ENCODE measurements around the gene MYPN.
"Not testable (repeated sequence)": the region's sequence is repeated elsewhere in the genome, so short reads cannot be mapped to it uniquely, and the experiment has no call there.

MYPN gene, protein sequence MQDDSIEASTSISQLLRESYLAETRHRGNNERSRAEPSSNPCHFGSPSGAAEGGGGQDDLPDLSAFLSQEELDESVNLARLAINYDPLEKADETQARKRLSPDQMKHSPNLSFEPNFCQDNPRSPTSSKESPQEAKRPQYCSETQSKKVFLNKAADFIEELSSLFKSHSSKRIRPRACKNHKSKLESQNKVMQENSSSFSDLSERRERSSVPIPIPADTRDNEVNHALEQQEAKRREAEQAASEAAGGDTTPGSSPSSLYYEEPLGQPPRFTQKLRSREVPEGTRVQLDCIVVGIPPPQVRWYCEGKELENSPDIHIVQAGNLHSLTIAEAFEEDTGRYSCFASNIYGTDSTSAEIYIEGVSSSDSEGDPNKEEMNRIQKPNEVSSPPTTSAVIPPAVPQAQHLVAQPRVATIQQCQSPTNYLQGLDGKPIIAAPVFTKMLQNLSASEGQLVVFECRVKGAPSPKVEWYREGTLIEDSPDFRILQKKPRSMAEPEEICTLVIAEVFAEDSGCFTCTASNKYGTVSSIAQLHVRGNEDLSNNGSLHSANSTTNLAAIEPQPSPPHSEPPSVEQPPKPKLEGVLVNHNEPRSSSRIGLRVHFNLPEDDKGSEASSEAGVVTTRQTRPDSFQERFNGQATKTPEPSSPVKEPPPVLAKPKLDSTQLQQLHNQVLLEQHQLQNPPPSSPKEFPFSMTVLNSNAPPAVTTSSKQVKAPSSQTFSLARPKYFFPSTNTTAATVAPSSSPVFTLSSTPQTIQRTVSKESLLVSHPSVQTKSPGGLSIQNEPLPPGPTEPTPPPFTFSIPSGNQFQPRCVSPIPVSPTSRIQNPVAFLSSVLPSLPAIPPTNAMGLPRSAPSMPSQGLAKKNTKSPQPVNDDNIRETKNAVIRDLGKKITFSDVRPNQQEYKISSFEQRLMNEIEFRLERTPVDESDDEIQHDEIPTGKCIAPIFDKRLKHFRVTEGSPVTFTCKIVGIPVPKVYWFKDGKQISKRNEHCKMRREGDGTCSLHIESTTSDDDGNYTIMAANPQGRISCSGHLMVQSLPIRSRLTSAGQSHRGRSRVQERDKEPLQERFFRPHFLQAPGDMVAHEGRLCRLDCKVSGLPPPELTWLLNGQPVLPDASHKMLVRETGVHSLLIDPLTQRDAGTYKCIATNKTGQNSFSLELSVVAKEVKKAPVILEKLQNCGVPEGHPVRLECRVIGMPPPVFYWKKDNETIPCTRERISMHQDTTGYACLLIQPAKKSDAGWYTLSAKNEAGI (N-terminal part only)

DNA sequence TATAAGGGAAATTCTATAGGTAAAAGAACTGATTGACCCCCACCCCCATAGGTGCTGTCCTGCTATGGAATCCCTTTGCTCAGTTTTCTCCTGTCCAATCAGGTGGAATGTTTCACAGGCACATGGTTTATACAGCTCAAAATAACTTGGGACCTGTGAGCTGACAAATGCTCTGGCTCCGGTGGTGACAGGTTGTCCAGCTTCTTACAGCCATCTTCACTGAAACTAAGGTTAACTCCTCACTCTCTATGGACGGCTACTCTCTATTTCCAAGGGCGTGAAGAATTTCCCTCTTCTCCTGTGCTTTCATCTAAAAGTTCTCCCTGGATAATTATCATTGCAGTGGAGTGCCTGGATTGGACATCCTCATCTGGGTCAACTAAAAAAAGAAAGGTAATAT, at the start of gene MYPN:
Gene MYPN (plus strand): TSS at position 158 of the 400 bp plus-strand sequence. CDS start 11,951 bp downstream, outside the sequence.
- DNase-seq (ENCODE audit: low spot score): no peak

DNA sequence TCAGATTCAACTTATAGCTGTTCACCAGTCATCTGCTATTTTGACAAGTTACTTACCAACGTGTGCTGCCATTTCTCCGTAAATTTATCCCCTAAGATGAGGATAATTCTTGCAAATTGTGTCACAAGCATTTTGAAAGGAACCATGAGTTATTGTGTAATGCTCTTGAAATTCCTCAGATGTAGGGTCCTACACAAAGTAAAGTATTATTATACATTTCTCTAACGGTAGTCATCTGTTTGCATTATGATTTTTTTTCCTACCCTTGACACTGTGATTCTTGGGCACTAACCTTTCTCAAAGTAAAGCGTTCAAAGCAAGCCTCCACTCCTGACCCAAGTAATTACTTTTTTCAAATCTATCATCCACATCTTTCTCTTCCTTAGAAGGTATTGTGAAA, 42.3 kb upstream of the MYPN start:
- no peak for DNase-seq (ENCODE audit: low spot score)

DNA sequence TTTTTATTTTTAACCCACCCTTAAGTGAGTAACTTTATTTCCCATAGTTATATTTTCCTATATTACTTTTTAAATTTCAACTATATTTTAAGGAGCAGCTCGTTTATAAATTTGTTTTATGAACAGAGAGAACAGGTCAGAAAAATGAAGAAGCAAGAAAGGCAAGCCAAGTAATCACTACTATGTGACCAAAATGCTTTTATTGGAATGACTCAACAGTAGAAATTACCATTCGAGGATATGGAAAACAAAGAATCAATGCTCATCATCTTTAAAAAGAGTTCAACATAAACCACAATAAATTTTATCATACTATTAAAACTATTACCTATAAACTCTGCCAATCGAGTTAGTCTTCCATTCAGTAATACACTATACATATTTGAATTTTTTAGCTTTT, 41.8 kb upstream of the MYPN start:
- no peak for DNase-seq (ENCODE audit: low spot score)

DNA sequence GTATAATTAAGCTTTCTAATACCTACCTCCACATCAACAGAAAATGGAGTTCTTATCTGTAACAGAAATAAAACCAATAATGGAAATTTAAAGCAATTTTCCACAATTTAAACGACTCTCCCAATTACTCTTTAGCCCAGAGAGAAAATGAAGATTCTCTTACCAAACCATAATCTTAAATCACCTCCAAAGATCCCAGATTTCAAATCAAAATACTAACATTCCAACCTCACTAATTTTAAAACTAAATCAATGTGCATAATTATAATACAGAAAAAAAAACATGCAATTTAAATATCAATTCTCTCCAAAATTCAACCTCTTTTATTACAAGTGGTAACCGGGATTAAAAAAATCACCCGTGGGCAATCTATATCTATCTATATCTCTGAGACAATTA, 35.7 kb upstream of the MYPN start:
- DNase-seq (ENCODE audit: low spot score): no peak

DNA sequence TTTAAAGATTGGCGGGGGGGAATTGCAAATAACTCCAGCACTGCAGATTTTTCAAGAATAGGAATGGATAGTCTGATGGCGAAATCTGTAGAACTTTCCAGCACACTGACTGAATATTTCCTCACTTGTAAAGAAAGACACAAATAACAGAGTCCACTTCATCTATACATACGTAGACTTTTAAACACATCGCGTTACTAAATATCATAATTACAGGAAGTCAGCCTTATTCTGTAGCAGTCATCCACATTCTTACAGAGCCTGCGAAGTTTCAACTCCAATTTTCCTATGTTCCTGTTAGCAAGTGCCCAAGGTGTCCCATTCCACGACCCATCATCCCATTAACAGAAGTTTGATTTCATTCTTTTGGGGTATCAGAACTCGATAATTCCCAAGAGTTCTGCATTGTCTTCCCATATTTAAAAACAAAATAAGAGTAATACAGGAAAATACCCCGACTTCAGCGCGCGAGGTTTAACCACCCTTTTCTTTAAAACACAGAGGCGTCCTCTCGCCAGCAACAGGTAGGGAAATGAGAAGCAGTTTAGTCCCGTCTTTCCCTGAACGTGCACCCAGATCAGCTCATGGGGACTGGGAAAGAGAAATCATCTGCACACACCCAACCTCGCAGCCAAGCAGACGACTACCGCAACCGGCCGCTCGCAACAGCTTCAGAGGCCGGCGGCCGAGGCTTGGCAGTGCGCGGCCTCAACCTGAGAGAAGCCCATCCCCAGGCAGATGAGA, 35.1 kb upstream of the MYPN start:
- peak; percentile 51 for DNase-seq (ENCODE audit: low spot score)

DNA sequence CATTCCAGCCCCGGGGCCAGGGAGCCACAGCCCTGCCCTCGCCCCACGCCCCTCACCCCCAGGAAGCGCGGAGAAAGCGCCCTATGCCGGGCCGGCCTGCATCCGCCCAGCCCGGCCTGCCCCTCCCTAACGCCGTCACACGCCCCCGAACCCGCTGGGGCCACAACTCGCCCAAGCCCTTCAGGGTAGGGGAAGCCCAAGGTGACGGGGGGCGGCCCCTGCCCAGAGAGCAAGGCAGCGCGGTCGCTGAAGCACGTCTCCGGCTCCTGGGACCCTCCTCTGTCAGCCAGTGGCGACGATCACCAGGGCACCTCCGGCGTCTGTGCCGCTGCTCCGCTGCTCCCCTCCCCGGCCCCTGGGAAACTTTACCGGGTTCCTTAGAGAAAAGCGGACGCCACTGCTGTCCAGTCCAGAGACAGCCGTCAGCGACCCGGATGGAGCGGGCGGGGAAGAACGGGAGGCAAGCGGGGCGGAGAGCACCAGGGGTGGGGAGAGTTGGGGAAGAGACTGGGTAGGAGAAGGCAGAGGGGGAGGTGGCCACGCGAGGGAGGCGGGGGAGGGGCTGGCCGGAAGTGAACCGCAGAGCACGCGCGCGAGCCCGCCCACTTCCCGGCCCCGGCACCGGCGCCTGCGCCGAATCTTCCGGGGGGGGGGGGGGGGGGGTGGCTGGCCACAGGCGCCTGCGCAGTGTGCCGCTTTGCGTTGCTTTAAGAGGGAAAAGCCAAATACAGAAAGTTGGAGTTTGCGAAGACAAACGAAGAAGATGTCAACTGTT, 34.3 kb upstream of the MYPN start, which contains the start of gene HERC4:
Gene HERC4 (minus strand): TSS at position 509 of the 775 bp plus-strand sequence. CDS start 2,175 bp downstream, outside the sequence.
- DNase-seq (ENCODE audit: low spot score): peak; percentile 88

DNA sequence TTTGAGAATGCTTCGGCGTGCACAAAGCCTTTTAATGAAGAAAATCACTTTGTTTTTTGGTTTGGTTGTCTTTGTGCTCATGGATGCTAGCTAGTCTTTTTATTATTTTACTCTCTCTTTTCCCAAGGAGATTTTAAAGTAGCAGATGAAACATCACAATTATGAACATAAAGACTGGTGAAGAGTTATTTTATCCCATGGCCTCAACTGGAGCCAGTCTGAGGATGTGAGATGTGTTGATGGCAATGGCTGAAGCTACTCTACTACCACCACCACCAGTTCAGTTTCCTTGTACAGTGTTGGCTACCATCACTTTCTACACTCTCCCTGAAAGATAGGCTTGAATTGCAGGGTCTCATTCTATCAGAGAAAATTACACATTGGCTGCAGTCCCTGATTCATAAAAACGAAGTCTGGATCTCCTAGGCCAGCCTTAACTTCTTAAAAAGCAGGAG, 33.7 kb upstream of the MYPN start:
- DNase-seq (ENCODE audit: low spot score): no peak

DNA sequence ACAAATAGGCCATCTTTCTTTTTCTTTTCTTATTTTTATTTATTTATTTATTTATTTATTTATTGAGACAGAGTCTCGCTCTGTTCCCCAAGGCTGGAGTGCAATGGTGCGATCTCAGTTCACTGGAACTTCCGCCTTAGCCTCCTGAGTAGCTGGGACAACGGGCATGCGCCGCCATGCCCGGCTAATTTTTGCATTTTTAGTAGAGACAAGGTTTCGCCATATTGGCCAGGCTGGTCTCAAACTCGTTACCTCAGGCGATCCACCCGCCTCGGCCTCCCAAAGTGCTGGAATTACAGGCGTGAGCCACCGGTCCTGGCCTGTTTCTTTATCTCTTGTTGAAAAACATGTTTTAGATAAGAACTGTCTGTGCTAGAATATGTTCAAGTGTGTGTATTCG, 33.2 kb upstream of the MYPN start:
- DNase-seq (ENCODE audit: low spot score): not testable (repeated sequence)

DNA sequence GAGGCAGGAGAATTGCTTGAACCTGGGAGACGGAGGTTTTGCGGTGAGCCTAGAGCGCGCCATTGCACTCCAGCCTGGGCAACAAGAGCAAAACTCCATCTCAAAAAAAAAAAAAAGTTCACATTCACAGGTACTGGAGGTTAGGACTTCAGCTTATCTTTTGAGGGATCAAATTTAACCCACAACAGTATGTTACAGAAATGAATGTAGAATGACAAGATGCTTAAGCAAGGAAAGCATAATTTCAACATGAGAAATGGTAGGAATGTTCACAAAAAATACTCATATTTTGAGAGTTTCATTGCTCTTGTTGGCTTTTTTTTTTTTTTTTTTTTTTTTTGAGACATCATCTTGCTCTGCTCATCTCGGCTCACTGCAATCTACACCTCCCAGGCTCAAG, 32.3 kb upstream of the MYPN start:
- no peak for DNase-seq (ENCODE audit: low spot score)

DNA sequence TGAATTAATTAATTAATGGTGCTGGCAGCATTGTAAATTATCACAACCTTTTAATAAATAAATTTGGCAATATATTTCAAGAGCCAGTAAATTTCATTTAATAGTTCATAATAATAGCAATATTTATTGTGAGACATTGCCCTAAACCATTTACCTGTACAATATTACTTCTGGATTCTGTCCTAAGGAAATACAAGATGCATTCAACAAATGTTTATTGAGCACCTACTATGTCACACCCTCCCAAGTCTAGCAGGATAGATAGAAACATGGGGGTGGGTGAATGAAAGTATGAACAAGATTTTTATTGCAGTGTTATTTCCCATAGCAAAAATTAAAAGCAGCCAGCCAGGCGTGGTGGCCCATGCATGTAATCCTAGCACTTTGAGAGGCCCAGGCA, 29.9 kb upstream of the MYPN start:
- no peak for DNase-seq (ENCODE audit: low spot score)

DNA sequence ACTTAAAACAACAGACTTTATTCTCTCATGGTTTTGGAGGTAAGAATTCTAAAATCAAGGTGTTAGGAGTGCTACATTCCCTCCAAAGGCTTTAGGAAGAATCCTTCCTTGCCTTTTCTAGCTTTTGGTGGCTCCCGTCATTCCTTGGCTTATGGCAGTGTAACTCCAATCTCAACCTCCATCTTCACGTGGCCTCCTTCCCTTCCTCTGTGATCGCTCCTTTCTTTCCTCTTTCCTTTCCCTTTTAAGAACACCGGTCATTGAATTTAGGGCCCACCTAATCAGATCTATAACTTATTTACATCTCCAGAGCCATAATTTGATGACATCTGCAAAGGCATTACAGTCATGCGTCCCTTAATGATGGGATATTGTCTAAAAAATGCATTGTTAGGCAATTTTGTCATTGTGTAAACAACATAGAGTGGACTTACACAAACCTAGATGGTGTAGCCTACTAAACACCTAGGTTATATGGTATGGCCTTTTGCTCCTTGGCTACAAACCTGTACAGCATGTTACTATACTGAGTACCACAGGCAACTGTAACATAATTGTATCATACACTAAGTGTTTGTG, 28.3 kb upstream of the MYPN start:
- no peak for DNase-seq (ENCODE audit: low spot score)

DNA sequence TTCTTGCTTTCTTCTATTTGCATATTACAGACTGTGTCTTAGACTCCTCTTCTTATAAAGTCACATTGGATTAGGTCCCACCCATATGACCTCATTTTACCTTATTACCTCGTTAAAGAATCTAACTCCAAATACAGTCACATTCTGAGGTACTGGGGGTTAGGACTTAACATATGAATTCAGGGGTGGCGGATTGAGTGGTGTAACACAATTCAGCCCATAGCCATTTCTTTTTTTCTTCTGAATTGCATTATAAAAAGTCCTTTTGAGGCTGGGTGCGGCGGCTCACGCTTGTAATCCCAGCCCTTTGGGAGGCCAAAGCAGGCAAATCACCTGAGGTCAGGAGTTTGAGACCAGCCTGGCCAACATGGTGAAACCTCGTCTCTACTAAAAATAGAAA, 27.4 kb upstream of the MYPN start:
- no peak for DNase-seq (ENCODE audit: low spot score)

DNA sequence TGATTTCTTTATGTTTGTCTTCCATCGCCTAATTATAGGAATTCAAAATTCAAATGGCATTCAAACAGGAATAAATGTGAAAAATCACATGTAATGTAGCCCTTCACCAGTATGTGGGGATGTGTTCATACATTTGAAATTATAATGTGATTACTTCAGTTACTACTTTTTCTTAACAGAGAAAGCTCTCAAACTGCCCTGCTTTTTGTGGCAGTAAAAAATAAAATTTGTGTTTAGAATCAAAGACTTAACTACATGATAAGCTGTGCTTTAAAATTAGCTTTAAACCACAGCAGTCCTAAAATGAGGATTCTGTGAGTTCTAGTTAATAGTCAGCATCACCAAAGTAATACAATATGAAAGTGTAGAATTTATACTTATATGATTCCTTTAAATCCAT, 26.4 kb upstream of the MYPN start:
- DNase-seq (ENCODE audit: low spot score): peak; percentile 30

DNA sequence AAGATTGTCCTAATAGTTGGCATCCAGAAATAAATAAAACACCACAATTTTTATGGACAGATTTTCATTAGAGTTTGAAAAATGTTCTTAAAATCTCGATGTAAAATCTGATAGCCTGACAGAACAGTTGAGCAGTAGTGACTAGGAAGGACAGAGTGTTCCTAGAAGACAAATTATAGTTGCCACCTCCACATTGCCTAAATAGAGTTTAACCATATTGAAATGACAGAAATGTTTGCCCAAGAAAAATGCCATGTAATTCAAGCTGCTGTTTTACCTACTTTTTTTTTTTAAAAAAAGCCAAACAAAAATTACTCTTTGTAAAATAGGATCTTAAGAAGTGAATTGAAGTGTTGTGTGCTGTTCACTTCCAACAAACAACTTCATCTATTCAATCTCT, 25.3 kb upstream of the MYPN start:
- no peak for DNase-seq (ENCODE audit: low spot score)

DNA sequence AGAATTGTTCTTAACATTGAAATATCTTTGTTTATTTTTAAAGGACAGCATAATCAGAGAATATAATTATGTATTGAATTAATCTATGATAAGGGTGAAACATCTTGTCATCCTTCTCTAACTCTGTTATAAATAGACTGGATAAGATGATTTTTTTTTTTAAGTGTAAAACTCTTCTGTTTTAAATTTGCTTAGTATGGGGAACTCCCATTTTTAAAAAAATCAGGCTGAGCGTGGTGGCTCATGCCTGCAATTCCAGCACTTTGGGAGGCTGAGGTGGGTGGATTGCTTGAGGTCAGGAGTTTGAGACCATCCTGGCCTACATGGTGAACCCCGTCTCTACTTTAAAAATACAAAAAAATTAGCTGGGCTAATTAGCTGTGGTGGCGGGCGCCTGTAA, 24.8 kb upstream of the MYPN start:
- DNase-seq (ENCODE audit: low spot score): no peak

DNA sequence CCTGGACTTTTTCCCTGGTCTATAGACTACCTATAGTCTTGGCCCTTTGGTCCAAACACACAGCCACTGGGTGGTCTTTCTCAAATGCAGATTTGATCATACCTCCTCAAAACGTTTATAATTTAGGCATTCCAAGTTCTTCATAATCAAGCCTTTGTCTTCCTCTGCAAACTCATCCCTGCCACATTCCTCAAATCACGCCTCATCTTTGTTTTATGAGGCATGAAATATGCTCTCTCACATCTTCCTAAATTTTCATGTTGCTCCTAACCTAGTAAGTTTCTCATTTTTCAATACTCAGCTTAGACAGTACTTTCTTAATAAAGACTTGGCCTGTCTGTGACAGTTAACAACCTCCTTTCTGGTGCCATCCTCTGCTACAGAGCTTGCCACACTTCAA, 23.3 kb upstream of the MYPN start:
- no peak for DNase-seq (ENCODE audit: low spot score)

DNA sequence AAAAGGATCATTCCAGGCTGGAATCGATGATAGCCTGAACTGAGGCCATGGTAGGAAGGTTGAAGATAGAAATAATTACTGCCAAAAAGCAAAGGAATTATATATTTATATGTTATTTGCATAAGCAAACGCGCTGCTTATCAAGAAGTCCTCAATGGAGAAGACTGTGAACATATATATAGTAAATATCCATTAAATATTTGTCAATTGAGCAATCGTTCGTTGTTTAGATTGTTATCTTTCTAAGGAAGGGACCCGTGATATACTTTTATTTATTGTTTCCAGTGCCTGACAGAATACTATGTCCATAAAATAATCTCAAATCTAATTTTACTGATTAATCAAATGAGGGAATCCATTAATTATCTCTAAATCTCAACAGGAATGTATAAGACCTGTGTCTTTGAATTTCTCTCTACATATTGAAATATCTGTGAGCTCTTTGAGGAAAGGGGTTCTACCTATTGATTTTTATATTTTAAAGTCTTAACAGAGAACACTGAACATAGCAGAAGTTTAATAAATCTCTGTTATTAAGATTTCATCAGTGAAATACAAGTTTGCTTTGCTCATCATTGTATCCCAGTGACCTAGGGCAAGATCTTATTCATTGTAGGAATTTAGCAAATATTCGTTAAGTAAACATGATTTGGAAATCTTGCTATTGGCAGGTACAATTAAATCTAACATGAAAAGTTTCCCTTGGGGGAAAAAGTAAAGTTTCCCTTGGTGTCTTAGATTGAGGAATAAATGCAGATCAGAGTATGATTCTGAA, 22.2 kb upstream of the MYPN start:
- DNase-seq (ENCODE audit: low spot score): no peak

DNA sequence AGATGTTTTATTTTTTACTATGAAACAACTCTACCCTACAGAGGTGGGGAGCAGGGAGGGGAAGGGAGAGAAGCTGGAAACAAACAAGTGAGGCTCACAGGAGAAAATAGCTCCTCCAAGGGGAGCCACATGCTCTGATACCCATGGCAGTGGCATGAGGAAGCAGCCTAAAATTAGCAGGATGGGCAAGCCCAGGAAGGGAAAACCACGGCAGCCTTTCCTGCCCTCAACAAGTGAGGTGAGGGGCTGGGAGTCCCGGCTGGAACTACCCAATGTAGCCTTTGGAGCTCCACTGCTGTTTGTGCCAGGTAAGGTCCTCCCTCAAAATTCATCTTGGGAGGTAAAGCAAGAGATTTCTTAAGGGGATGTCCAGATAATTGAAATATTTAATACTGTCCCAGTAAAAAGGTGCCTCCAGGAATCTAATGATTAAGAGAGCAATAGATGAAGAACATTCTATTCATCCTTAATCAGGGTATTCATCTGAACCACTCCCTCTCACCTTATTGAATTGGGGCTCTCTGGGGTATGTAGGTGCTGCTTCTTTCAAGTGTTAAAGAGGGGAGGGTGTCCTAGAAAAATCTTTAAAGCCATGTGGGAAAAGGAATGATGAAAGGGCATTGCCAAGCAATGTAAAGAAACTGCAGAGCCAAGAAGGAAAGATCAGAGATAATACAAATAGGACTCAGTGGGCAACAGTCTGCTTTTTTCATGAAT, 21.4 kb upstream of the MYPN start:
- DNase-seq (ENCODE audit: low spot score): no peak

DNA sequence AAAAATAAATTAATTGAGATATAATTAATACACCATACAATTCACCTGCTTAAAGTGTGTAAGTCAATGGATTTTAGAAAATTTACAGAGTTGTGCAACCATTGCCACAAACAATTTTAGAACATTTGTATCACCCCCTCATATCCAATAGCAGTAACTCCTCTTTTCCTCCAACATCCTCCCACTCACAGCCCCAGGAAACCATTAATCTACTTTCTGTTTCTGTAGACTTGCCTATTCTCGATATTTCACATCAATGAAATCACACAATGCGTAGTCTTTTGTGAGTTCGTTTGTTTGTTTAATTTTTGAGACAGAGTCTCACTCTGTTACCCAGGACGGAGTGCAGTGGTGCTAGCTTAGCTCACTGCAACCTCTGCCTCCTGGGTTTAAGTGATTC, 20.5 kb upstream of the MYPN start:
- no peak for DNase-seq (ENCODE audit: low spot score)
